GM18520 (cell line): ENCODE measurements around the gene KIF18A.

Experiments
- ATAC-seq: cut with Tn5 transposase; IDR thresholded peaks from one replicate; pipeline ENCODE4 v1.9.1; 2021; ENCODE audit not compliant: unreplicated experiment

KIF18A gene

GRCh38 chr11:28048812-28049211 lies 59.1 kb downstream of the KIF18A start:
- no peak for ATAC-seq

- no peak for ATAC-seq
Measured at GRCh38 chr11:28043930-28044709, 63.8 kb downstream of the KIF18A start.

GRCh38 chr11:28040384-28040783 lies 67.6 kb downstream of the KIF18A start:
- no peak for ATAC-seq

GRCh38 chr11:28038775-28039174 lies 69.2 kb downstream of the KIF18A start:
- no peak for ATAC-seq

GRCh38 chr11:28026634-28027290 lies 81.2 kb downstream of the KIF18A start:
- peak; percentile 70 for ATAC-seq

- ATAC-seq, result no peak
Measured at GRCh38 chr11:28017816-28018215, 90.1 kb downstream of the KIF18A start.

GRCh38 chr11:28011813-28012212 lies 96.1 kb downstream of the KIF18A start:
- ATAC-seq, result no peak

- ATAC-seq, result no peak
Measured at GRCh38 chr11:28009996-28010395, 98.0 kb downstream of the KIF18A start.

- no peak for ATAC-seq
Measured at GRCh38 chr11:28009388-28009787, 98.6 kb downstream of the KIF18A start.

- no peak for ATAC-seq
Measured at GRCh38 chr11:28003615-28004014, 104.3 kb downstream of the KIF18A start.

GRCh38 chr11:27998552-27998951 lies 109.4 kb downstream of the KIF18A start:
- ATAC-seq, result no peak

- no peak for ATAC-seq
Measured at GRCh38 chr11:27997344-27997743, 110.6 kb downstream of the KIF18A start.

- ATAC-seq, result no peak
Measured at GRCh38 chr11:27996066-27996465, 111.9 kb downstream of the KIF18A start.

- no peak for ATAC-seq
Measured at GRCh38 chr11:27995083-27995482, 112.9 kb downstream of the KIF18A start.

- ATAC-seq, result no peak
Measured at GRCh38 chr11:27991736-27992135, 116.2 kb downstream of the KIF18A start.

- ATAC-seq, result no peak
Measured at GRCh38 chr11:27977527-27977926, 130.4 kb downstream of the KIF18A start.

GRCh38 chr11:27977031-27977430 lies 130.9 kb downstream of the KIF18A start:
- no peak for ATAC-seq

- no peak for ATAC-seq
Measured at GRCh38 chr11:27976262-27976661, 131.7 kb downstream of the KIF18A start.

- no peak for ATAC-seq
Measured at GRCh38 chr11:27973851-27974536, 134.0 kb downstream of the KIF18A start.

GRCh38 chr11:27972522-27973170 lies 135.3 kb downstream of the KIF18A start:
- ATAC-seq, result no peak

- ATAC-seq, result no peak
Measured at GRCh38 chr11:27971171-27971570, 136.8 kb downstream of the KIF18A start.
